ENCODE measurements around the gene MRPS11. TPM values are rescaled to one million over a fixed set of nuclear protein-coding genes. Genes with fewer than 3 reads are reported as not detected.
"Not testable (repeated sequence)": the region's sequence is repeated elsewhere in the genome, so short reads cannot be mapped to it uniquely, and the experiment has no call there.

The MRPS11 gene
- total RNA-seq, 1 donor from 2014 or later = 43.1 TPM

- peaks cover 17% of the 10 kb centered on the region for H3K4me1 Mint-ChIP-seq (ENCODE audit: low read depth)
- H3K4me3 Mint-ChIP-seq (ENCODE audit: low read depth) = no peak overlapping the region
- no peaks in the 10 kb centered on the region for H3K27me3 Mint-ChIP-seq
- no peak for DNase-seq (ENCODE audit: low spot score, unreplicated experiment)
- no peak overlapping the region for H3K27ac Mint-ChIP-seq
- peaks cover 3% of the 10 kb centered on the region for H3K36me3 Mint-ChIP-seq (ENCODE audit: insufficient read depth)
- TF ChIP-seq, protein P1, sequence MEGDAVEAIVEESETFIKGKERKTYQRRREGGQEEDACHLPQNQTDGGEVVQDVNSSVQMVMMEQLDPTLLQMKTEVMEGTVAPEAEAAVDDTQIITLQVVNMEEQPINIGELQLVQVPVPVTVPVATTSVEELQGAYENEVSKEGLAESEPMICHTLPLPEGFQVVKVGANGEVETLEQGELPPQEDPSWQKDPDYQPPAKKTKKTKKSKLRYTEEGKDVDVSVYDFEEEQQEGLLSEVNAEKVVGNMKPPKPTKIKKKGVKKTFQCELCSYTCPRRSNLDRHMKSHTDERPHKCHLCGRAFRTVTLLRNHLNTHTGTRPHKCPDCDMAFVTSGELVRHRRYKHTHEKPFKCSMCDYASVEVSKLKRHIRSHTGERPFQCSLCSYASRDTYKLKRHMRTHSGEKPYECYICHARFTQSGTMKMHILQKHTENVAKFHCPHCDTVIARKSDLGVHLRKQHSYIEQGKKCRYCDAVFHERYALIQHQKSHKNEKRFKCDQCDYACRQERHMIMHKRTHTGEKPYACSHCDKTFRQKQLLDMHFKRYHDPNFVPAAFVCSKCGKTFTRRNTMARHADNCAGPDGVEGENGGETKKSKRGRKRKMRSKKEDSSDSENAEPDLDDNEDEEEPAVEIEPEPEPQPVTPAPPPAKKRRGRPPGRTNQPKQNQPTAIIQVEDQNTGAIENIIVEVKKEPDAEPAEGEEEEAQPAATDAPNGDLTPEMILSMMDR (IDR thresholded peaks at IDR 0.05; ENCODE audit: unreplicated experiment) = no peak
- no peaks in the 10 kb centered on the region for H3K9me3 Mint-ChIP-seq (ENCODE audit: low read depth)
Measured at GRCh38 chr15:88469321-88469720, 1.8 kb downstream of the MRPS11 start.

GRCh38 chr15:88470625-88471372 is 3.3 kb downstream of the MRPS11 start:
- peaks cover 3% of the 10 kb centered on the region for H3K36me3 Mint-ChIP-seq (ENCODE audit: insufficient read depth)
- no peaks in the 10 kb centered on the region for H3K27me3 Mint-ChIP-seq
- TF ChIP-seq, protein P1 (IDR thresholded peaks at IDR 0.05; ENCODE audit: unreplicated experiment) = no peak
- no peak overlapping the region for H3K4me3 Mint-ChIP-seq (ENCODE audit: low read depth)
- peaks cover 17% of the 10 kb centered on the region for H3K4me1 Mint-ChIP-seq (ENCODE audit: low read depth)
- no peaks in the 10 kb centered on the region for H3K9me3 Mint-ChIP-seq (ENCODE audit: low read depth)
- no peak for DNase-seq (ENCODE audit: low spot score, unreplicated experiment)
- no peak overlapping the region for H3K27ac Mint-ChIP-seq

DNA sequence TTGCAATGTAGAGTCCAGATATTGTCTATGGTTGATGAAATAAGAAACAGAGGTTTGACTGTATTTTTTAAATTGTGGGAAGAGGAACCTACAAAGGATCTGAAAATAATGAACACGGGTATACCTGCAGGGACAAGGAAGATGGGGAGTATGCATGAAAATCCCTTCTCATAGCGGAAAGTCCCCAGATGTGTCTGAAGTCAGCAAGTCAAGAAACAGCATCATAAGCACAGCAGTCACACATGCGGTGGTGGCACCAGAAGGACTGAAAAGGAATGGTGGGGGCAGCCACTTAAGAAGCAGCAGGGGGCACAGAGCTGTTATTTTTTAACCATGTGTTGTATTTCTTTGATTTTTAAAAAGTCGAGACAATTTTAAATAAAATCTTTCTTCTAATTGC is 4.7 kb downstream of the MRPS11 start:
- Mint-ChIP-seq H3K27me3 (no peaks in the 10 kb centered on the region), H3K4me3 (ENCODE audit: low read depth) (no peak overlapping the region), H3K36me3 (ENCODE audit: insufficient read depth) (peaks cover 3% of the 10 kb centered on the region), H3K9me3 (ENCODE audit: low read depth) (no peaks in the 10 kb centered on the region), H3K27ac (no peak overlapping the region), H3K4me1 (ENCODE audit: low read depth) (peaks cover 9% of the 10 kb centered on the region)
- DNase-seq (ENCODE audit: low spot score, unreplicated experiment) = no peak
- TF ChIP-seq, protein P1 (IDR thresholded peaks at IDR 0.05; ENCODE audit: unreplicated experiment) = no peak

DNA sequence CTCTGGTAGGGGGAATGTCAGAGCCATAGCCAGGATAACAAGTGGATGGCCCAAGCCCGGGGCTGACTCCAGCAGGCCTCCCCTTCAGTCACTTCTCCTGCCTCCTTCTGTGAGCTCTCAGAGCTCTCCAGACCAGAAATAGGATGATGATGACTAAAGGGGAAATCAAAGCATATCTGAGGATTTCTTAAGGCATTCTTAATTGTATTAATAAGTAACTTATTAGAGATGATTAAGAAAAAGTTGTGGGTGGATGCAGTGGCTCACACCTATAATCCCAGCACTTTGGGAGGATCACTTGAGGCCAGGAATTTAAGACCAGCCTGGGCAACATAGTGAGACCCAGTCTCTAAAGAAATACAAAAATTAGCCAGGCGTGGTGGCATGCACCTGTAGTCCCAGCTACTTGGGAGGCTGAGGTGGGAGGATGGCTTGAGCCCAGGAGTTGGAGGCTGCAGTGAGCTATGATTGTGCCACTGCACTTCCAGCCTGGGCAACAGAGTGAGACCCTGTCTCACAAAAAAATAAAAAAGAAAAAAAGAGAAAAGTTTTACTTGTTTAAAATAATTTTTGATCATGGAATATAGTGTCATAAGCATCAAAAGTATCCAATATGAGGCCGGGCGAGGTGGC is 6.3 kb downstream of the MRPS11 start:
- H3K4me3 Mint-ChIP-seq (ENCODE audit: low read depth); H3K27ac Mint-ChIP-seq; H3K4me1 Mint-ChIP-seq (ENCODE audit: low read depth); DNase-seq (ENCODE audit: low spot score, unreplicated experiment); H3K27me3 Mint-ChIP-seq; H3K36me3 Mint-ChIP-seq (ENCODE audit: insufficient read depth); H3K9me3 Mint-ChIP-seq (ENCODE audit: low read depth): not testable (repeated sequence)

- no peak for DNase-seq (ENCODE audit: low spot score, unreplicated experiment)
- TF ChIP-seq, protein P1 (IDR thresholded peaks at IDR 0.05; ENCODE audit: unreplicated experiment) = peak; percentile 71
- Mint-ChIP-seq H3K27me3 (no peaks in the 10 kb centered on the region), H3K4me3 (ENCODE audit: low read depth) (no peak overlapping the region), H3K4me1 (ENCODE audit: low read depth) (no peaks in the 10 kb centered on the region), H3K9me3 (ENCODE audit: low read depth) (no peaks in the 10 kb centered on the region), H3K27ac (no peak overlapping the region), H3K36me3 (ENCODE audit: insufficient read depth) (peaks cover 7% of the 10 kb centered on the region)
Measured at GRCh38 chr15:88476635-88477060, 9.1 kb downstream of the MRPS11 start.
